AG08396 (cell line): Measurements from ENCODE around the gene TET3.

Source experiments
- DNase-seq: peaks from one replicate; pipeline ENCODE4 v3.0.0; 2012; ENCODE audit warnings: low spot score, mixed read lengths

Gene TET3

DNA sequence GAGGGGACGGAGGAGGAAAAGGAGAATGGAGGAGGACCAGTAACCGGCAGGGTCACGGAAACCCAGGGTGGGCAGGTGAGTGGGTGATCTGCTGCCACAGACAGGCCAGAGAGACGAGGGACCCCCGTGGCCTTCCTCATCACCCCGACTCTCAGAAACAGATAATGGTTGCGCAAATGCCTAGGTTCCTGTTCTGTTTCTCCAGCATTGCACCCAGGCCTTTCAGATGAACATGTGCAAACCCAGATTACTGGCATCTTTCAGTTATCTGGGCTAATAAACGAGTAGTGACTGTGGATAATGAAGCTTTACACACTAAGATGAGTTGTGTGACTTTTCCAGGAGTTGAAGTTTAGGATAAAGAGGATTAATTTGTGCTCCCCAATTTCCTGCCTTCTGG, 46.5 kb downstream of the TET3 start:
- no peak for DNase-seq

DNA sequence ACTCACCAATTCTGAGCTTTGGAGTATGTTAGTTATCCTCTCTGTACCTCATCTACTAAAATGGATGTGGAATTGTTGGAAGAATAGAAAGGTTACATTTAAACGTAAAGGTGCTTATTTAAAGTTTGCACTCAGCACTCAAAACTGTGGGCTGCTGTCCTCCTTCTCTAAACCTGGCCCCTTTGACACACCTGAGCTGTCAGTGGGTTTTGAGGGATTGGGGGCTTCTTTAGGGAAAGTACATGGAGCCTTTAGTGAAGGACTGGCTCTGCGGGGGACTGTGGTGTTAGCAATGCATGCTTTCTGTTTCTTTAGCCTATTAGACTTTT, 47.2 kb downstream of the TET3 start:
- DNase-seq = no peak

DNA sequence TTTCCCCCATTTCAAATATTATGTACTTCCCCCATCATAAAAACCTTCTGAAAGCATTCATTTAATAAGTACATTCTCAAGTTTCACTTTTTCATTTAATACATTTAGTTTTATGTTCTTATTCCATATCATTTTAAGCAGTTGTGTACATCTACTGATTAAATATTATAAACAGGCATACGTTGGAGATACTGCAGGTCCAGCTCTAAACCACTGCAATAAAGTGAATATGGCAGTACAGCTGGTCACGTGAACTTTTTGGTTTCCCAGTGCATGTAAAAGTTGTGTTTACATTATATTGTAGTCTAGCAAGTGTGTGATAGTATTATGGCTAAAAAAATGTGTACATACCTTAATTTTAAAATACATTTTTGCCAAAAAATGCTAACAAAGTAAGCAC, 48.7 kb downstream of the TET3 start:
- DNase-seq = no peak
